Measurements from ENCODE around the gene FNIP2. TPM values are rescaled to one million over a fixed set of nuclear protein-coding genes. Genes with fewer than 3 reads are reported as not detected.

The FNIP2 gene
- total RNA-seq, 3 donors from 2014 or later (not counting 1 experiment from before 2014, with no cell fraction given): 19.4 to 22.6 (median 21.8) TPM

DNA sequence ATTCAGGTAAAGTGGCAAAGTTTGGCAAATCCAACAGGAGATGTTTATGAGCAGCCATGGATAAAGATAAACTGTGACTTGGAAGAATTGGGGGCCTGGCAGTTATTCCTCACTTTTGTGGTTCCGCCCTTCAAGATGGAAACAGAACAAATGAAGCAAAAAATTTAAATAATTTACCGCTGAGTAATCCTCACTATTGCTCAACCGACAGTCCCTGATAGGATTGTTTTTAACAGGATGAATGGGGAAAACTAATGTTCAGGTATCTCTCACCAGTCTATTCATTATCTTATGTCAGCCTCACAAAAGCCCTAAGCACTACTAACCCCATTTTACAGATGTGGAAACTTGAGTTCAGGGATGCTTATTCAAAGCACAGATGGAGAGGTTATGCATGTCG, 90.8 kb downstream of the FNIP2 start:
- no peak overlapping the region for H3K4me3 ChIP-seq (ENCODE audit: low read length)
- H3K36me3 Mint-ChIP-seq: peaks cover 19% of the 10 kb centered on the region
- no peak for ATAC-seq
- DNase-seq: no peak
- peaks cover 23% of the 10 kb centered on the region for H3K36me3 ChIP-seq (ENCODE audit: control insufficient read depth, insufficient read depth, low read length)
- H3K9me3 ChIP-seq (ENCODE audit: control insufficient read depth, insufficient read depth, low read length): no peaks in the 10 kb centered on the region
- no peak overlapping the region for H3K27ac Mint-ChIP-seq
- no peaks in the 10 kb centered on the region for H3K27me3 Mint-ChIP-seq (ENCODE audit: low read depth in 2 of 2)
- H3K4me1 ChIP-seq (ENCODE audit: control insufficient read depth, insufficient read depth, low read length): no peaks in the 10 kb centered on the region
- H3K9me3 Mint-ChIP-seq: no peaks in the 10 kb centered on the region
- 92% methylated on average over 3 of the region's 4 CpGs for WGBS (ENCODE audit: insufficient coverage)
- no peak overlapping the region for H3K27ac ChIP-seq (ENCODE audit: low read length)
- TF ChIP-seq, protein P1, sequence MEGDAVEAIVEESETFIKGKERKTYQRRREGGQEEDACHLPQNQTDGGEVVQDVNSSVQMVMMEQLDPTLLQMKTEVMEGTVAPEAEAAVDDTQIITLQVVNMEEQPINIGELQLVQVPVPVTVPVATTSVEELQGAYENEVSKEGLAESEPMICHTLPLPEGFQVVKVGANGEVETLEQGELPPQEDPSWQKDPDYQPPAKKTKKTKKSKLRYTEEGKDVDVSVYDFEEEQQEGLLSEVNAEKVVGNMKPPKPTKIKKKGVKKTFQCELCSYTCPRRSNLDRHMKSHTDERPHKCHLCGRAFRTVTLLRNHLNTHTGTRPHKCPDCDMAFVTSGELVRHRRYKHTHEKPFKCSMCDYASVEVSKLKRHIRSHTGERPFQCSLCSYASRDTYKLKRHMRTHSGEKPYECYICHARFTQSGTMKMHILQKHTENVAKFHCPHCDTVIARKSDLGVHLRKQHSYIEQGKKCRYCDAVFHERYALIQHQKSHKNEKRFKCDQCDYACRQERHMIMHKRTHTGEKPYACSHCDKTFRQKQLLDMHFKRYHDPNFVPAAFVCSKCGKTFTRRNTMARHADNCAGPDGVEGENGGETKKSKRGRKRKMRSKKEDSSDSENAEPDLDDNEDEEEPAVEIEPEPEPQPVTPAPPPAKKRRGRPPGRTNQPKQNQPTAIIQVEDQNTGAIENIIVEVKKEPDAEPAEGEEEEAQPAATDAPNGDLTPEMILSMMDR (IDR thresholded peaks at IDR 0.05): no peak
- no peaks in the 10 kb centered on the region for H3K27me3 ChIP-seq (ENCODE audit: control insufficient read depth, insufficient read depth, low read length)
- H3K4me1 Mint-ChIP-seq: no peaks in the 10 kb centered on the region
- no peak overlapping the region for H3K4me3 Mint-ChIP-seq
- intact Hi-C loops (cut with micrococcal nuclease): no loop called here

DNA sequence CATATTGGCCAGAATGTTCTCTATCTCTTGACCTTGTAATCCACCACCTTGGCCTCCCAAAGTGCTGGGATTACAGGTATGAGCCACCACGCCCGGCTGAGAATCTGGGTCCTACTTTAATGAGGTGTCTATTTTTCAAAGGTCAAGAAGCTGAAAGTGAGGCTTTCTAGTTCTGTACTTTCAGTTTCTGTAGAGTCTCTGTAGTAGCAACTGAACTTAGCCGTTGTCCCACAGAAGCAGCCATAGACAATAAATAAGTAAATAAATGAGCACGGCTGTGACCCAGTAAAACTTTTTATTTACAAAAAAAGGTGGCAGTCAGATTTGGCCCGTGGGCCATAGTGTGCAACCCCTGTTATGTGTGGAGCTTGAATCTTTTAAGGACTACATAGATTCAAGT, 92.0 kb downstream of the FNIP2 start:
- Mint-ChIP-seq H3K27ac (no peak overlapping the region), H3K36me3 (peaks cover 19% of the 10 kb centered on the region), H3K27me3 (ENCODE audit: low read depth in 2 of 2) (no peaks in the 10 kb centered on the region), H3K4me3 (no peak overlapping the region), H3K4me1 (no peaks in the 10 kb centered on the region), H3K9me3 (no peaks in the 10 kb centered on the region)
- Histone ChIP-seq H3K4me1 (ENCODE audit: control insufficient read depth, insufficient read depth, low read length) (no peaks in the 10 kb centered on the region), H3K4me3 (ENCODE audit: low read length) (no peak overlapping the region), H3K9me3 (ENCODE audit: control insufficient read depth, insufficient read depth, low read length) (no peaks in the 10 kb centered on the region), H3K27ac (ENCODE audit: low read length) (no peak overlapping the region), H3K27me3 (ENCODE audit: control insufficient read depth, insufficient read depth, low read length) (no peaks in the 10 kb centered on the region), H3K36me3 (ENCODE audit: control insufficient read depth, insufficient read depth, low read length) (peaks cover 23% of the 10 kb centered on the region)
- ATAC-seq (no peak), DNase-seq (no peak)
- intact Hi-C loops (cut with micrococcal nuclease): no loop called here
- TF ChIP-seq, protein P1 (IDR thresholded peaks at IDR 0.05): no peak
- 50% methylated on average over 5 of the region's 5 CpGs for WGBS (ENCODE audit: insufficient coverage)

DNA sequence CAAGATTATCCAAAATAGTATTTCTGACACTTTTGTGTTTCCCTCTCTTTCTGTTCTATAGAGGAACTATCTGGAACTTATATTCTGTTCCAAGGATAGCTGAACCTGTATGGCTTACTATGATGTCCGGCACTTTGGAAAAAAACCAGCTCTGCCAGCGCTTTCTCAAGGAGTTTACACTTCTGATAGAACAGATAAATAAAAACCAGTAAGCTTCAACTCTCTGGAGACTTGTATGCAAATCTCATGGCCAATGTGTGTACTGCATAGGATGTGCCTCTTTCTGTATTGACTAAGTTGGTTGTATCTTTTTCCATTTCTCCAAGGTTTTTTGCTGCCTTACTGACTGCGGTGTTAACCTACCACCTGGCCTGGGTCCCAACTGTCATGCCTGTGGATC, 92.5 kb downstream of the FNIP2 start:
- Mint-ChIP-seq H3K9me3 (no peaks in the 10 kb centered on the region), H3K4me1 (no peaks in the 10 kb centered on the region), H3K36me3 (peaks cover 19% of the 10 kb centered on the region), H3K27me3 (ENCODE audit: low read depth in 2 of 2) (no peaks in the 10 kb centered on the region), H3K4me3 (no peak overlapping the region), H3K27ac (no peak overlapping the region)
- no peaks in the 10 kb centered on the region for H3K4me1 ChIP-seq (ENCODE audit: control insufficient read depth, insufficient read depth, low read length)
- H3K27ac ChIP-seq (ENCODE audit: low read length): no peak overlapping the region
- peaks cover 23% of the 10 kb centered on the region for H3K36me3 ChIP-seq (ENCODE audit: control insufficient read depth, insufficient read depth, low read length)
- TF ChIP-seq, protein P1 (IDR thresholded peaks at IDR 0.05): no peak
- H3K4me3 ChIP-seq (ENCODE audit: low read length): no peak overlapping the region
- H3K27me3 ChIP-seq (ENCODE audit: control insufficient read depth, insufficient read depth, low read length): no peaks in the 10 kb centered on the region
- H3K9me3 ChIP-seq (ENCODE audit: control insufficient read depth, insufficient read depth, low read length): no peaks in the 10 kb centered on the region
- WGBS (ENCODE audit: insufficient coverage): 98% methylated on average over 3 of the region's 3 CpGs
- ATAC-seq (no peak), DNase-seq (no peak)
- intact Hi-C loops (cut with micrococcal nuclease): no loop called here

DNA sequence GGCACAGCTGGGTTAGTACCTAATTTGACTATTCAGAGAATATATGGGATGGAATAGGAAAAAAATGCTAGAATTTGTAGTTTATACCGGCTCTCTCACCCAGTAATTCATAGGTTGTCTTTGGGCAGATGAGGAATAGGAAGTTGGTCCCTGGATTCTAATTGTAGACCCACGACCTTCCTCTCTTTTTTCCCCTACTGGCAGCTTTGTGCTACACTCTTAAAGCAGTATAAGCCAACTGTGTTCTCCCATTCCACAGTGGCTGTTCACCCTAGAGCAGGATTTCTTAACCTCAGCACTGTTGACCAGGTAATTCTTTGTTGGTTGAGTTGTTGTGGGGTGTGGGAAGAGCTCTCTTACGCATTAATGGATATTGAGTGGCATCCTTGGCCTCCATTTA, 92.9 kb downstream of the FNIP2 start:
- TF ChIP-seq, protein P1 (IDR thresholded peaks at IDR 0.05): no peak
- DNase-seq (no peak), ATAC-seq (no peak)
- Mint-ChIP-seq H3K27ac (no peak overlapping the region), H3K36me3 (peaks cover 19% of the 10 kb centered on the region), H3K9me3 (no peaks in the 10 kb centered on the region), H3K4me1 (no peaks in the 10 kb centered on the region), H3K27me3 (ENCODE audit: low read depth in 2 of 2) (no peaks in the 10 kb centered on the region), H3K4me3 (no peak overlapping the region)
- Histone ChIP-seq H3K36me3 (ENCODE audit: control insufficient read depth, insufficient read depth, low read length) (peaks cover 23% of the 10 kb centered on the region), H3K9me3 (ENCODE audit: control insufficient read depth, insufficient read depth, low read length) (no peaks in the 10 kb centered on the region), H3K27ac (ENCODE audit: low read length) (no peak overlapping the region), H3K4me3 (ENCODE audit: low read length) (no peak overlapping the region), H3K27me3 (ENCODE audit: control insufficient read depth, insufficient read depth, low read length) (no peaks in the 10 kb centered on the region), H3K4me1 (ENCODE audit: control insufficient read depth, insufficient read depth, low read length) (no peaks in the 10 kb centered on the region)
- WGBS (ENCODE audit: insufficient coverage): 100% methylated on average over 2 of the region's 3 CpGs
- intact Hi-C loops (cut with micrococcal nuclease): no loop called here

Data from natural killer cell (primary cell).